RKO (cell line): Measurements from ENCODE around the gene HNF1A.

Experiments
- DNase-seq: peaks from one replicate; pipeline ENCODE4 v3.0.0-alpha.2; 2016; ENCODE audit warnings: low spot score

The HNF1A gene

GRCh38 chr12:121050725-121051124 is 72.4 kb downstream of the HNF1A start:
- peak; percentile 16 for DNase-seq
